ENCODE data around the gene RRP7A.

DNA sequence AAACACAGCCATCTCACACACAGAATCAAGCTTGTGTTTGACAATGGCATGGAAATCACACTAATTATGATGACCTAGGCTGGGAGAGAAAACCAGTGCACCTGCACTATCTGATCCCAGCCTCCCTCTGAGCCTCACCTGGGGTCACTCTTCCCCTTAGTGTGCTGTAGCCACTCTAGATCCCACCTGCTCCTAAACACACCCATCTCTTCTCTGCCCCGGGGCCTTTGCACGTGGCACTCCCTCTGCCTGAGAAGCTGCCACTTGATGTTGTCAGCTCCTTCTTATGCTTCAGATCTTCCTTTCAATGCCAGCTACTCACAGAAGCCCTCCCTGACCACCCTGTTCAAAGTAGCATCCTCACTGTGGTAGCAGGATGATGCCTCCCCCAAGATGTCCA is 44.5 kb downstream of the RRP7A start:
- TF ChIP-seq CTCF (IDR thresholded peaks at IDR 0.05), result no peak
- no peak for TF ChIP-seq EP300 (IDR thresholded peaks at IDR 0.05)
